Sigmoid colon (tissue), 7 donors: ENCODE data around the gene TBC1D16. TPM values are rescaled to one million over a fixed set of nuclear protein-coding genes. Genes with fewer than 3 reads are reported as not detected.
A peak's percentile ranks its signal among the peaks of the same experiment; 100 is the strongest.

Source experiments
- DNase-seq: peaks from one replicate; pipeline ENCODE4 v3.0.0-alpha.2; 2019
- H3K27ac ChIP-seq, 4 donors: fragments of 200-600 bp; sonication (generic); one replicate each; pipeline ENCODE4 v1.5.1; 2016 to 2019; ENCODE audit warnings: mild to moderate bottlenecking in 1 of 4
- H3K27me3 ChIP-seq, 3 donors: fragments of 200-600 bp; sonication (generic); one replicate each; pipeline ENCODE4 v1.5.1; 2019; ENCODE audit warnings: mild to moderate bottlenecking in 1 of 3
- H3K36me3 ChIP-seq, 4 donors: fragments of 200-600 bp; sonication (generic); one replicate each; pipeline ENCODE4 v1.5.1; 2016 to 2019
- H3K4me1 ChIP-seq, 4 donors: fragments of 200-600 bp; sonication (generic); one replicate each; pipeline ENCODE4 v1.5.1; 2017 to 2019
- H3K4me3 ChIP-seq, 4 donors: fragments of 200-600 bp; sonication (generic); one replicate each; pipeline ENCODE4 v1.5.1; 2017 to 2019; ENCODE audit warnings: mild to moderate bottlenecking in 2 of 4, moderate library complexity in 1 of 4
- H3K9me3 ChIP-seq, 4 donors: fragments of 200-600 bp in 3 of 4; sonication (generic) in 3 of 4; one replicate each; pipeline versions ENCODE4 v1.5.1 to v1.6.1; 2013 to 2019
- EP300 ChIP-seq, 4 donors: sonication (generic); formaldehyde crosslinking; IDR thresholded peaks; one replicate each; pipeline ENCODE4 v1.6.1; 2017; ENCODE audit warnings: antibody characterized with exemption in 4 of 4
- POLR2A ChIP-seq, 2 donors: fragments of 450-650 bp; IDR thresholded peaks; one replicate each; pipeline ENCODE4 v1.6.1; 2016; ENCODE audit warnings: antibody characterized with exemption in 2 of 2, mild to moderate bottlenecking in 2 of 2, moderate library complexity in 2 of 2
- POLR2AphosphoS5 ChIP-seq, 4 donors: sonication (generic); formaldehyde crosslinking; IDR thresholded peaks; one replicate each; pipeline ENCODE4 v1.6.1; 2017; ENCODE audit warnings: antibody characterized with exemption in 4 of 4
- WGBS, 2 donors: extraction: QIAGEN DNeasy Blood & Tissue Kit; methylation state at CpG; one replicate each; pipeline ENCODE4 v1.1.7; 2013; 5-methylcytosine and 5-hydroxymethylcytosine counted together
- intact Hi-C: fragments of 100-400 bp; cut with DNase I; formaldehyde crosslinking; loops from one replicate; pipeline ENCODE4 v1.15.1; 2023
- polyA plus RNA-seq, 3 donors: library from polyadenylated mRNA; stranded (reverse); fragments of 200-250 nt; gene quantifications; one replicate each; pipeline ENCODE4 v1.2.3, GENCODE V29; 2013
- total RNA-seq, 4 donors: library from RNA; depleted of rRNA; stranded (reverse); fragments of >200 nt; gene quantifications; one replicate each; pipeline ENCODE4 v1.1.0, GENCODE V29; 2016
- TF ChIP-seq, protein P1 (sequence below), 4 experiments: fragments of 450-650 bp in 3 of 4; fragments of 200-600 bp in 1 of 4; IDR thresholded peaks; one replicate each; pipeline ENCODE4 v1.5.1; 2016 to 2019; ENCODE audit warnings: antibody characterized with exemption in 4 of 4, mild to moderate bottlenecking in 3 of 4, moderate library complexity in 2 of 4
- donor health status: healthy with polysubstance abuse.
- donor health status: Bipolar disorder and iron deficiency.
- donor health status: healthy.

The TBC1D16 gene
- total and polyA plus RNA-seq, 7 donors = 3.6 to 21.9 (median 15.7) TPM

GRCh38 chr17:79925242-79925957, 110.3 kb downstream of the TBC1D16 start:
- H3K9me3 ChIP-seq = no peaks in the 10 kb centered on the region
- WGBS, 2 donors = 16 to 63% methylated on average over 29 of the region's 29 CpGs
- no peak overlapping the region for H3K27ac ChIP-seq
- peaks cover 0 to 21% (median 13%) of the 10 kb centered on the region in 4 donors for H3K4me1 ChIP-seq
- intact Hi-C loops = no loop called here
- TF ChIP-seq, protein P1, sequence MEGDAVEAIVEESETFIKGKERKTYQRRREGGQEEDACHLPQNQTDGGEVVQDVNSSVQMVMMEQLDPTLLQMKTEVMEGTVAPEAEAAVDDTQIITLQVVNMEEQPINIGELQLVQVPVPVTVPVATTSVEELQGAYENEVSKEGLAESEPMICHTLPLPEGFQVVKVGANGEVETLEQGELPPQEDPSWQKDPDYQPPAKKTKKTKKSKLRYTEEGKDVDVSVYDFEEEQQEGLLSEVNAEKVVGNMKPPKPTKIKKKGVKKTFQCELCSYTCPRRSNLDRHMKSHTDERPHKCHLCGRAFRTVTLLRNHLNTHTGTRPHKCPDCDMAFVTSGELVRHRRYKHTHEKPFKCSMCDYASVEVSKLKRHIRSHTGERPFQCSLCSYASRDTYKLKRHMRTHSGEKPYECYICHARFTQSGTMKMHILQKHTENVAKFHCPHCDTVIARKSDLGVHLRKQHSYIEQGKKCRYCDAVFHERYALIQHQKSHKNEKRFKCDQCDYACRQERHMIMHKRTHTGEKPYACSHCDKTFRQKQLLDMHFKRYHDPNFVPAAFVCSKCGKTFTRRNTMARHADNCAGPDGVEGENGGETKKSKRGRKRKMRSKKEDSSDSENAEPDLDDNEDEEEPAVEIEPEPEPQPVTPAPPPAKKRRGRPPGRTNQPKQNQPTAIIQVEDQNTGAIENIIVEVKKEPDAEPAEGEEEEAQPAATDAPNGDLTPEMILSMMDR (IDR thresholded peaks at IDR 0.05) = no peak
- no peak overlapping the region for H3K4me3 ChIP-seq
- H3K27me3 ChIP-seq = peaks cover 26 to 74% (median 69%) of the 10 kb centered on the region in 3 donors
- no peak for DNase-seq
- no peaks in the 10 kb centered on the region for H3K36me3 ChIP-seq

DNA sequence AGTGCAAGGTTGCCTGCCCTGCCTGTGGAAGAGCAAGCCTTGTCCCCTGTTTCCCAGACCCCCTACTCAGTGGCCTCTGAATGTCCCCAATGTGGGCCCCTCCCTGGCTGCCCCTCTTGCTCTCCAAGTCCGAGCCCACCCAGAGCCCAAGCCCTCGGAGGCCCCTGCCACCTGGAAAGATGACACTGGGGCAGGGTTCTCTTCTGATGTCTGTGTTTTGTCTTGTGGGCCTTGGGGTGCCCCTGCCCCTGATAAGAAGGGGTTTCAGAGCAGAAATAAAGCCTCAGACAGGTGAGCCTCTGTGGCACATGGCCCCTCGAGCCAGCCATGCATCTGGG, 111.1 kb downstream of the TBC1D16 start:
- Histone ChIP-seq H3K9me3 (no peaks in the 10 kb centered on the region), H3K36me3 (no peaks in the 10 kb centered on the region), H3K4me1 (peaks cover 0 to 19% (median 10%) of the 10 kb centered on the region in 4 donors), H3K27ac (no peak overlapping the region), H3K4me3 (no peak overlapping the region), H3K27me3 (peaks cover 21 to 75% (median 63%) of the 10 kb centered on the region in 3 donors)
- intact Hi-C loops = no loop called here
- no peak for DNase-seq
- 55 to 70% methylated on average over 3 of the region's 3 CpGs for WGBS, 2 donors
- no peak for TF ChIP-seq POLR2A (IDR thresholded peaks at IDR 0.05)
- TF ChIP-seq, protein P1 (IDR thresholded peaks at IDR 0.05) = no peak
- TF ChIP-seq EP300 (IDR thresholded peaks at IDR 0.05) = no peak
- TF ChIP-seq POLR2AphosphoS5 (IDR thresholded peaks at IDR 0.05) = no peak

DNA sequence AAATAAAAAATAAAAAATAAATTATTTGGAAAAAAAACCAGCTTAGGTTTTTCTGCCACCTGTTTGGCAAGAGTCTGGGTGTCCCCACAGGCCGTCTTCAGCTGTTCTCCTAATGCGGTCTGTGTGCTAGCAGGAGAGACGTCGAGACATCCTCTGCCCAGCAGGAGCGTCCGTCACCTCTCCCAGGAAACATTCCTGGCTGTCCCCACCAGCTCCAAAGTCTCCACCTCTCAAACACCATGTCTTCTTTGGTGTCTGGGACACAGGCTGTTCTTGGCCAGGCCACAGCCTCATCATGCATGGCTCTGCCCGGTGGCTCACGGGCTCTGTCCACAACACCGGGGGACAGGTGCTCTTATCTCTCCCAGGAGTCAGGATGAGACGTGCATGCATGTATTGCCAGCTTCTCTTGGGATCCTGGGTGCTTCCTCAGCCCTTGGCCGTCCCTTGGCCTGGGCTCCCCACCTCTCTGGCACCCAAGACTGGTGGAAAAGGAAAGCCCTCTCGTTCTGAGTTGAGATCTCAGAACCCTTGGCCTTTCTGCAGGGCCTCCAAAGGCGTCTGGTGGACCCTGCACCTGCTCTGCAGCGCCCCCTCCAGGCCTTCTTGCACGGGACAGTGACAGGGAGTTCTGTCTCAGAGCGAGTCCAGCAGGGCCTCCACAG, 111.6 kb downstream of the TBC1D16 start:
- Histone ChIP-seq H3K9me3 (no peaks in the 10 kb centered on the region), H3K4me1 (peaks cover 0 to 24% (median 15%) of the 10 kb centered on the region in 4 donors), H3K27ac (no peak overlapping the region), H3K4me3 (no peak overlapping the region), H3K27me3 (peaks cover 18 to 75% (median 58%) of the 10 kb centered on the region in 3 donors), H3K36me3 (no peaks in the 10 kb centered on the region)
- intact Hi-C loops = no loop called here
- DNase-seq = no peak
- no peak for TF ChIP-seq EP300 (IDR thresholded peaks at IDR 0.05)
- TF ChIP-seq, protein P1 (IDR thresholded peaks at IDR 0.05) = peak in 1 of 4 experiments; percentile 6
- 67 to 78% methylated on average over 16 of the region's 16 CpGs for WGBS, 2 donors

DNA sequence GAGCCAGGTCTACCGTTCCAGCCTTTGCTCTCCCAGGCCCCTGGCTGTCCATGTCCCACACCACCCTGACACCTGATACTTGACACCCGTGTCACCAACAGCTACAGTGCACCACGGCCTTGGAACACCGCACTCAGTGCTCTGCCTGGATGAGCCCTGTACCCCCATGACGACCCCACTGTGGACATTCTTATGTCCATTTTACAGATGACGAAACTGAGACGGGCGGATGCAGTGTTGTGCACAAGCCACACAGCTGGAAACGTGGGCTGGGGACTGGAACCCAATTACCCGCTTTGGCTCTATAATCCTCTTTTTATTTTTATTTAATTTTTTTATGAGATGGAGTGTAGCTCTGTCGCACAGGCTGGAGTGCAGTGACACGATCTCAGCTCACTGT, 112.9 kb downstream of the TBC1D16 start:
- H3K27me3 ChIP-seq = peaks cover 13 to 71% (median 45%) of the 10 kb centered on the region in 3 donors
- intact Hi-C loops = no loop called here
- 74 to 87% methylated on average over 12 of the region's 12 CpGs for WGBS, 2 donors
- TF ChIP-seq POLR2A (IDR thresholded peaks at IDR 0.05) (no peak), EP300 (IDR thresholded peaks at IDR 0.05) (no peak), POLR2AphosphoS5 (IDR thresholded peaks at IDR 0.05) (no peak)
- TF ChIP-seq, protein P1 (IDR thresholded peaks at IDR 0.05) = no peak
- no peaks in the 10 kb centered on the region for H3K36me3 ChIP-seq
- H3K9me3 ChIP-seq = no peaks in the 10 kb centered on the region
- H3K27ac ChIP-seq = no peak overlapping the region
- no peak overlapping the region for H3K4me3 ChIP-seq
- H3K4me1 ChIP-seq = peaks cover 0 to 32% (median 20%) of the 10 kb centered on the region in 4 donors
- DNase-seq = no peak
